Adrenal gland (tissue), 12 donors: ENCODE results near the gene SLC22A5. TPM values are rescaled to one million over a fixed set of nuclear protein-coding genes. Genes with fewer than 3 reads are reported as not detected.
"Not testable (repeated sequence)": the region's sequence is repeated elsewhere in the genome, so short reads cannot be mapped to it uniquely, and the experiment has no call there.

Experiments
- DNase-seq, 7 donors: peaks; one replicate each; pipeline ENCODE4 v3.0.0-alpha.2; 2019 to 2020
- H3K27ac ChIP-seq, 5 donors: fragments of 200-600 bp; sonication (generic) in 4 of 5; 1 replicate in 3 of 5; 2 replicates in 2 of 5; pipeline versions ENCODE4 v1.5.1 to v1.8.0; 2016 to 2020; ENCODE audit warnings: mild to moderate bottlenecking in 1 of 5
- H3K27me3 ChIP-seq: fragments of 200-600 bp; 2 replicates; pipeline ENCODE4 v1.8.0; 2021
- H3K36me3 ChIP-seq, 2 donors: fragments of 200-600 bp; replicated peaks in 1 of 2; 1 replicate in 1 of 2; 2 replicates in 1 of 2; pipeline versions ENCODE4 v1.5.1 to v1.8.0; 2018 to 2022
- H3K4me1 ChIP-seq, 2 donors: fragments of 200-600 bp; replicated peaks in 1 of 2; 1 replicate in 1 of 2; 2 replicates in 1 of 2; pipeline versions ENCODE4 v1.5.1 to v1.8.0; 2018 to 2021
- H3K4me3 ChIP-seq, 4 donors: fragments of 200-600 bp; sonication (generic) in 3 of 4; one replicate each; pipeline ENCODE4 v1.5.1; 2016 to 2018
- H3K9me3 ChIP-seq, 3 donors: fragments of 200-600 bp; sonication (generic) in 1 of 3; replicated peaks in 1 of 3; 1 replicate in 2 of 3; 2 replicates in 1 of 3; pipeline versions ENCODE4 v1.5.1 to v1.8.0; 2016 to 2021
- POLR2A ChIP-seq, 2 donors: fragments of 450-650 bp; IDR thresholded peaks; one replicate each; pipeline ENCODE4 v1.6.1; 2017; ENCODE audit warnings: antibody characterized with exemption in 2 of 2, mild to moderate bottlenecking in 2 of 2, moderate library complexity in 1 of 2
- WGBS, 4 donors: extraction: QIAGEN DNeasy Blood & Tissue Kit in 2 of 4; methylation state at CpG; one replicate each; pipeline versions ENCODE4 v1.1.5 to v1.1.7; 2013 to 2017; 5-methylcytosine and 5-hydroxymethylcytosine counted together
- intact Hi-C, 2 donors: fragments of 100-400 bp; cut with DNase I; formaldehyde crosslinking; loops; one replicate each; pipeline versions ENCODE4 v1.14.1 to v1.15.0; 2022 to 2023
- polyA plus RNA-seq, 3 donors: library from polyadenylated mRNA; stranded (reverse); fragments of 200-250 nt in 2 of 3; fragments of 350-450 nt in 1 of 3; fragmentation: Illumina TruSeq in 1 of 3; extraction: RNeasy Lipid Tissue Mini Kit (QIAGEN cat#74804) in 1 of 3; gene quantifications; one replicate each; pipeline ENCODE4 v1.2.3, GENCODE V29; 2013 to 2014
- total RNA-seq, 9 donors: library from RNA; depleted of rRNA in 4 of 9; stranded (reverse); fragments of >200 nt in 4 of 9; fragments of 120-200 nt in 1 of 9; fragmentation: NEBNext Ultra II Directional in 1 of 9; extraction: Animal tissue kit (Norgen Biotek cat#: 25700) in 1 of 9; gene quantifications; one replicate each; pipeline versions ENCODE4 v1.1.0 to v1.2.4, GENCODE V29; 2013 to 2023
- TF ChIP-seq, protein P1 (sequence below), 6 experiments: fragments of 450-650 bp in 4 of 6; fragments of 200-600 bp in 2 of 6; sonication (generic) in 1 of 6; IDR thresholded peaks; 1 replicate in 5 of 6; 2 replicates in 1 of 6; pipeline versions ENCODE4 v1.5.1 to v1.8.0; 2016 to 2021; ENCODE audit warnings: antibody characterized with exemption in 6 of 6, mild to moderate bottlenecking in 2 of 6, moderate library complexity in 1 of 6
- donor health status: healthy with polysubstance abuse.
- donor health status: Bipolar disorder and iron deficiency.
- donor health status: DM: yes; HTN: yes; CAD: no.
- donor health status: DM: no; HTN: no; CAD: no.
- donor health status: DM: no; HTN: no; CAD: no.
- donor health status: DM: yes; HTN: yes; CAD: no.

SLC22A5 gene
- total and polyA plus RNA-seq, 12 donors: 4.4 to 24.1 (median 13.7) TPM

DNA sequence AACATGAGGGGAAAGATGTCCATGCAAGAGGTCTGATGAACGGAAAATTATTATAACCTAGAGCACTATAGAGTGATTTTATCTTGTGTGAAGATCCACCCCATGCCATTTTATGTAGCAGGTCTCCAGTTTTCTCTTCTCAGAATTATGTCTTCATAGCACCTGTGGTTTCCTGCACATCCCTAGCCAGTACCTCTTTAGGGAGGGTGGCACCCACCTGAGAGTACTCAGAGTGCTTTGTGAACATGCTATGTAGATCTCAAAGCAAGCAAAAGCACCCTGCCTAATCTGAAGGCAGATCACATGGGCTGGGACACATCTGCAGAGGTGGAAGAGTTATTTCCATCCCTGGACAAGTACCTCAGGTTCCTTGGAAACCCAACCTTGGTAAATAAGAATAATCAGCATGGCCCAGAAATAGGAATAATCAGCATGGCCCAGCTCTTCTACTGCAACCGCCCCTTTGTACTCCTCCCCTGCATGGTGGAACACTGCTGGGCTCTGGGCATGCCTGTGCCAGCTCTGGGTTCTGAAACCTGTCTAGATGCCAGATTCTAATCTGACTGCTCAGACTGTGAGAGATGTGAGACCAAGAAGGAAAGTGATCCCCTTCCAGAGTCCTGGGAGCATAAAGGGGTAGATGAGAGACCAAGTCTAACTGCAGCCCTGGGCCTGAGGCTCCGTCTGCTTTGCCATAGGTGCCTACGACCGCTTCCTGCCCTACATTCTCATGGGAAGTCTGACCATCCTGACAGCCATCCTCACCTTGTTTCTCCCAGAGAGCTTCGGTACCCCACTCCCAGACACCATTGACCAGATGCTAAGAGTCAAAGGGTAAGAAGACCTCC lies 23.7 kb downstream of the SLC22A5 start:
- Histone ChIP-seq H3K4me3 (no peak overlapping the region), H3K36me3 (peaks cover 0 to 24% of the 10 kb centered on the region in 2 donors), H3K9me3 (no peaks in the 10 kb centered on the region), H3K27me3 (no peaks in the 10 kb centered on the region), H3K4me1 (peaks cover 8 to 18% of the 10 kb centered on the region in 2 donors), H3K27ac (no peak overlapping the region)
- intact Hi-C loops: no loop called here
- DNase-seq: no peak
- WGBS, 4 donors: 89 to 98% (median 95%) methylated on average over 5 to 6 of the region's 6 CpGs
- TF ChIP-seq POLR2A (IDR thresholded peaks at IDR 0.05): no peak
- TF ChIP-seq, protein P1, sequence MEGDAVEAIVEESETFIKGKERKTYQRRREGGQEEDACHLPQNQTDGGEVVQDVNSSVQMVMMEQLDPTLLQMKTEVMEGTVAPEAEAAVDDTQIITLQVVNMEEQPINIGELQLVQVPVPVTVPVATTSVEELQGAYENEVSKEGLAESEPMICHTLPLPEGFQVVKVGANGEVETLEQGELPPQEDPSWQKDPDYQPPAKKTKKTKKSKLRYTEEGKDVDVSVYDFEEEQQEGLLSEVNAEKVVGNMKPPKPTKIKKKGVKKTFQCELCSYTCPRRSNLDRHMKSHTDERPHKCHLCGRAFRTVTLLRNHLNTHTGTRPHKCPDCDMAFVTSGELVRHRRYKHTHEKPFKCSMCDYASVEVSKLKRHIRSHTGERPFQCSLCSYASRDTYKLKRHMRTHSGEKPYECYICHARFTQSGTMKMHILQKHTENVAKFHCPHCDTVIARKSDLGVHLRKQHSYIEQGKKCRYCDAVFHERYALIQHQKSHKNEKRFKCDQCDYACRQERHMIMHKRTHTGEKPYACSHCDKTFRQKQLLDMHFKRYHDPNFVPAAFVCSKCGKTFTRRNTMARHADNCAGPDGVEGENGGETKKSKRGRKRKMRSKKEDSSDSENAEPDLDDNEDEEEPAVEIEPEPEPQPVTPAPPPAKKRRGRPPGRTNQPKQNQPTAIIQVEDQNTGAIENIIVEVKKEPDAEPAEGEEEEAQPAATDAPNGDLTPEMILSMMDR (IDR thresholded peaks at IDR 0.05): no peak

DNA sequence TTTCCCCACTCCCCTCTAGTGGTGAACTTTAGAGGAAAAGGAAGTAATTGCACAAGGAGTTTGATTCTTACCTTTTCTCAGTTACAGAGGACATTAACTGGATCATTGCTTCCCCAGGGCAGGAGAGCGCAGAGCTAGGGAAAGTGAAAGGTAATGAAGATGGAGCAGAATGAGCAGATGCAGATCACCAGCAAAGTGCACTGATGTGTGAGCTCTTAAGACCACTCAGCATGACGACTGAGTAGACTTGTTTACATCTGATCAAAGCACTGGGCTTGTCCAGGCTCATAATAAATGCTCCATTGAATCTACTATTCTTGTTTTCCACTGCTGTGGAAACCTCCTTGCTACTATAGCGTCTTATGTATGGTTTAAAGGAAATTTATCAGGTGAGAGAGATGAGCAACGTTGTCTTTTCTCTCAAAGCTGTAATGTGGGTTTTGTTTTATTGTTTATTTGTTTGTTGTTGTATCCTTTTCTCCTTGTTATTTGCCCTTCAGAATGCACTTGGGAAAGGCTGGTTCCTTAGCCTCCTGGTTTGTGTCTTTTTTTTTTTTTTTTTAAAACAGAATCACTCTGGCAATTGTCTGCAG lies 25.3 kb downstream of the SLC22A5 start:
- Histone ChIP-seq H3K9me3 (no peaks in the 10 kb centered on the region), H3K4me3 (no peak overlapping the region), H3K27ac (no peak overlapping the region), H3K4me1 (peaks cover 0 to 2% of the 10 kb centered on the region in 2 donors), H3K27me3 (no peaks in the 10 kb centered on the region), H3K36me3 (peaks cover 0 to 24% of the 10 kb centered on the region in 2 donors)
- intact Hi-C loops: no loop called here
- WGBS, 4 donors: 83 to 85% (median 84%) methylated on average over 4 of the region's 4 CpGs
- no peak for DNase-seq
- TF ChIP-seq POLR2A (IDR thresholded peaks at IDR 0.05): no peak
- TF ChIP-seq, protein P1 (IDR thresholded peaks at IDR 0.05): no peak

DNA sequence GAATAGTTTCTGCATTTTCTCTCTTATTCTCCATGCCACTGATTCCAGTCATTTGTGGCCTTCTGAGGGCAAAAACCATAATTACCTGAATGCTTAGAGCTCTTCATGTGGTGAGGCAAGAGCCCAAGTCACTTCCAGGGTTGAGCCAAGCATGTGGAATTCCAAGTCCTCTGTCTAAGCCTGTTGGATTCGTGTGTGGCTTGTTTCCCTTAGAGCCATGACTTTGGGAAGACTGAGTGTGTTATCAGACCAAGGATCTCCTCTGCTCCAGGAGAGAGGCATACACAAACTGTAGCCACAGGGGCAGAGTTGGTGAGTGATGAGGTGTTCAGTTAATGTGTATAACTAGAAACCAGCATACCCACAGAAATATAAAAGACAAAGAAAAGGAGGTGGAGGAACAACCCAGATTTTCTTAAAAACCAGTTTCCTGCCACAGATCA lies 27.1 kb downstream of the SLC22A5 start:
- Histone ChIP-seq H3K9me3 (no peaks in the 10 kb centered on the region), H3K4me1 (no peaks in the 10 kb centered on the region), H3K36me3 (peaks cover 0 to 24% of the 10 kb centered on the region in 2 donors), H3K27me3 (no peaks in the 10 kb centered on the region), H3K27ac (no peak overlapping the region), H3K4me3 (no peak overlapping the region)
- 60 to 100% (median 91%) methylated on average over 1 of the region's 1 CpG for WGBS, 4 donors
- TF ChIP-seq, protein P1 (IDR thresholded peaks at IDR 0.05): no peak
- TF ChIP-seq POLR2A (IDR thresholded peaks at IDR 0.05): no peak
- intact Hi-C loops: no loop called here
- DNase-seq: no peak

DNA sequence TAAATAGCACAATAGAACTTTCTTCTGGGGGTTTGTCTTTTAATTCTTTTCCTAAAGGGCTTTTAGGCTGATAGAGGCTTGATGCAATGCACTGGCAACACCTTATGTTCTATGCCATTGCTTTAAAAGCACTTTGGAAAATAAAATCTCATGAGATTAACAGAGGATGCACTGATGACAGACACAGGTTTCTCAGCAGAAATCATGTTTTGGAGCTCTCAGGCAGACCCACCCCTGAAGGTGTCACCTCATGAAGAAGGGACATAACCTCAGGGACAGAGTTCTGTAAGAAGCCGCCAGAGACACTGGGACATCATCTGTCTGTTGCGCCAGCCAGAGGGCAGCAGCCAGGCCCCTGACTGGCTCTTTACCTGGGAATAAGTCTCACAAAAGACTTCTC lies 27.7 kb downstream of the SLC22A5 start:
- TF ChIP-seq, protein P1 (IDR thresholded peaks at IDR 0.05): no peak
- Histone ChIP-seq H3K36me3 (peaks cover 0 to 22% of the 10 kb centered on the region in 2 donors), H3K4me1 (no peaks in the 10 kb centered on the region), H3K4me3 (no peak overlapping the region), H3K9me3 (no peaks in the 10 kb centered on the region), H3K27ac (no peak overlapping the region), H3K27me3 (no peaks in the 10 kb centered on the region)
- intact Hi-C loops: no loop called here
- DNase-seq: no peak
- 95 to 98% (median 96%) methylated on average over 2 of the region's 2 CpGs; no CpG with 5 or more reads in 1 of the 4 donors for WGBS, 4 donors

DNA sequence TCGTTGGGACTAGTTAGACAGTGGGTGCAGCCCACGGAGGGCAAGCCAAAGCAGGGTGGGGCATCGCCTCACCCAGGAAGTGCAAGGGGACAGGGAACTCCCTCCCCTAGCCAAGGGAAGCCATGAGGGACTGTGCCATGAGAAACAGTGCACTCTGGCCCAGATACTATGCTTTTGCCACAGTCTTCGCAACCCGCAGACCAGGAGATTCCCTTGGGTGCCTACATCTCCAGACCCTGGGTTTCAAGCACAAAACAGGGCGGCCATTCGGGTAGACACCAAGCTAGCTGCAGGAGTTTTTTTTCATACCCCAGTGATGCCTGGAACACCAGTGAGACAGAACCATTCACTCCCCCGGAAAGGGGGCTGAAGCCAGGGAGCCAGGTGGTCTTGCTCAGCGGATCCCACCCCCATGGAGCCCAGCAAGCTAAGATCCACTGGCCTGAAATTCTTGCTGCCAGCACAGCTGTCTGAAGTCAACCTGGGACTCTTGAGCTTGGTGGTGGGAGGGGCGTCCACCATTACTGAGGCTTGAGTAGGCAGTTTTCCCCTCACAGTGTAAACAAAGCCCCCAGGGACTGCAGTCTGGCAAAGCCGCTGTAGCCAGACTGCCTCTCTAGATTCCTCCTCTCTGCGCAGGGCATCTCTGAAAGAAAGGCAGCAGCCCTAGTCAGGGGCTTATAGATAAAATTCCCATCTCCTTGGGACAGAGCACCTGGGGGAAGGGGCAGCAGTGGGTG lies 28.6 kb downstream of the SLC22A5 start:
- DNase-seq, intact Hi-C loops, H3K9me3 ChIP-seq, H3K27ac ChIP-seq, H3K27me3 ChIP-seq, H3K4me3 ChIP-seq, H3K4me1 ChIP-seq: not testable (repeated sequence)
- H3K36me3 ChIP-seq: peaks cover 0 to 16% of the 10 kb centered on the region in 2 donors
- 42 to 90% (median 86%) methylated on average over 2 to 12 of the region's 12 CpGs for WGBS, 4 donors

DNA sequence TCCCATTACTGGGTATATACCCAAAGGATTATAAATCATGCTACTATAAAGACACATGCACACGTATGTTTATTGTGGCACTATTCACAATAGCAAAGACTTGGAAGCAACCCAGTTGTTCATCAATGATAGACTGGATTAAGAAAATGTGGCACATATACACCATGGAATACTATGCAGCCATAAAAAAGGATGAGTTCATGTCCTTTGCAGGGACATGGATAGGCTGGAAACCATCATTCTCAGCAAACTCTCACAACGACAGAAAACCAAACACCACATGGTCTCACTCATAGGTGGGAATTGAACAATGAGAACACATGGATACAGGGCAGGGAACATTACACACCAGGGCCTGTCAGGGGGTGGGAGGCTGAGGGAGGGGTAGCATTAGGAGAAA lies 34.5 kb downstream of the SLC22A5 start:
- H3K4me1 ChIP-seq, DNase-seq, intact Hi-C loops, H3K36me3 ChIP-seq, H3K9me3 ChIP-seq, H3K4me3 ChIP-seq, H3K27ac ChIP-seq, H3K27me3 ChIP-seq: not testable (repeated sequence)
- WGBS, 4 donors: 84 to 90% (median 85%) methylated on average over 2 of the region's 2 CpGs
